ENCODE measurements around the gene WIPF1. TPM values are rescaled to one million over a fixed set of nuclear protein-coding genes. Genes with fewer than 3 reads are reported as not detected.

The WIPF1 gene
- total RNA-seq, 8 experiments from 2014 or later, result 3.7 to 14.3 (median 8.0) TPM

DNA sequence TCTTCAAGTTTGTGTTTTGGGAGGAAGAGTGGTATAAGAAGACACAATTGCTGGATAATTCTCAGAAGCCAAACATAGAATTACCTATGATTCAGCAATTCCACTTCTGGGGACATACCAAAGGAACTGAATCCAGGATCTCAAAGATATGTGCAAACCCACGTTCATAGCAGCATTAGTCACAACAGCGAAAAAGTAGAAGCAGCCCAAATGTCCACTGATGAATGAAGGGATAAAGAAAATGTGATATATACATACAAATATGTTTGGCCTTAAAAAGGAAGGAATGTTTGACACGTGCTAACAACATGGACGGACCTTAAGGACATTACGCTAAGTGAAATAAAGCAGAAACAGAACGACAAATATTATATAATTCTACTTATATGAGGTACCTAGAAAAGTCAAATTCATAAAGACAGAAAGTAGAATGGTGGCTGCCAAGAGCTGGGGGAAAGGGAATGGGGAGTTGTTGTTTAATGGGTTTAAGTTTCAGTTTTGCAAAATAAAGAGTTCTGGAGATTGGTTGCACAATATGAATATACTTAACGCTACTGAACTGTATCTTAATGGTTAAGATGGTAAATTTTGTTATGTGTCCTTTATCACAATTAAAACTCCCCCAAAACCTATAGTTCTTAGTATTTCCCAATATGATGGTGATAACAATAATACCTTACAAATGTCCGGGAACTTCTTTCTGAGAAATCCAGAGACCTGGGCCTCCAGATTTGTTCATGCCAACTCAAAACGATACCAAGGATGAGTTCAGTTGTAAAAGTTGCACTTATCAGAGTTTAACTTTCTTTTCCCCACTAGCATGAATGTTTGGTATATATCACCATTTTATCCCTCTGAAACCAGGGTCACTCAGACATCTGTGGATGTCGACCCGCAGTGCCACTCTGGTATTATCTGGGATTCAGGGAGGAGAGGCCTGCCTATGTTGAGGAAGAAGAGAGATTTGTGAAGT, 33.7 kb upstream of the WIPF1 start:
- 65 to 100% (median 93%) methylated on average over 1 to 11 of the region's 11 CpGs for WGBS, 10 experiments
- ATAC-seq (replicated peaks in 6 of 8), result peak in 1 of 8 experiments; percentile 22

DNA sequence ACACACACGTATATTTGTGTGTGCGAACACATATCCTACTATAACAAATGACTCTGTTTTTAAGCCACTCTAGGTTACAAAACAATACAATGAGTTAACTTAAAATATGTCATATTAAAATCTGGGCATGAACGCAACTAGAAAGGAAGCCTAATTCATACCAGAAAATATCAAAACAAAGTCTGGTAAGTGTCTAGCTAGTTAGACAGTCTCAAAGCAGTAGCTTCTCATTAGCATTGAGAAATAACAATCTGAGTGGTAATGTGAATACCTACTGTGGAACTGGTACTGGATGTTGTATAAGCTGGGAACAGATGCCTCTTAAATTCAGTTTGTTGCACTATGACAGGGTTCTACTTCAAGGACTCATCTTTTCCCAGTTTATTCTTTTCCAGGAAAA, 32.5 kb upstream of the WIPF1 start:
- WGBS, 10 experiments, result 63 to 100% (median 97%) methylated on average over 1 to 3 of the region's 3 CpGs; no CpG with 5 or more reads in 1 of the 10 experiments
- no peak overlapping the region for H3K4me3 ChIP-seq
- no peaks in the 10 kb centered on the region for H3K4me1 ChIP-seq (replicated peaks in 1 of 2)
- H3K27ac ChIP-seq, result no peak overlapping the region
- ATAC-seq (replicated peaks in 6 of 8), result no peak
- in situ Hi-C loops (cut with MboI; ENCODE audit: low pct_unique_long_range_greater_than_20kb in 2 of 9, low sequenced_read_pairs in 9 of 9, unreplicated experiment in 9 of 9), result no loop called here

More for the DNA sequence above, 33.7 kb upstream of the WIPF1 start:
- in situ Hi-C loops (cut with MboI; ENCODE audit: low pct_unique_long_range_greater_than_20kb in 2 of 9, low sequenced_read_pairs in 9 of 9, unreplicated experiment in 9 of 9), result no loop called here
- no peak overlapping the region for H3K4me3 ChIP-seq
- H3K27ac ChIP-seq, result no peak overlapping the region
- H3K4me1 ChIP-seq (replicated peaks in 1 of 2), result no peaks in the 10 kb centered on the region

DNA sequence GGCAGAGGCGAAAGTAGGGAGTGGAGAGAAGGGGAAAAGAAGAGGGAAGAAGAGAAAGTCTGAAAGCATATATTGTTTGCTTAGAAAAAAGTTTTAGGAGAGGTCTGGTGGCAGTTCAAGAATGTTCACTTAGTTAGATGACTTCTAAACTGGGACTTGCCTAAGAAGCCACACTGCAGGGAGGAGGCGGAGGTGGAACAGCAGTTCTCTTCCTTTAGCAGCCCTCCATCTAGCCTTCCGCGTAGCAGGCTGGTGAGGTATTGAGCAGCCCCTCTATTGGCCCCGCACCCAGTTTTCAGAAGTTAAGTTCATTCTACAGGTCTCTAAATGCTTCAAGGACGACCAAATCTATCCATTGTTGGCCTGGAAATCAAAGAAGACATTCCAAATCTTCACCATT, 31.9 kb upstream of the WIPF1 start:
- H3K4me3 ChIP-seq, result no peak overlapping the region
- H3K27ac ChIP-seq, result no peak overlapping the region
- no peak for ATAC-seq (replicated peaks in 6 of 8)
- WGBS, 10 experiments, result 43 to 100% (median 87%) methylated on average over 1 to 5 of the region's 6 CpGs; no CpG with 5 or more reads in 2 of the 10 experiments
- no peaks in the 10 kb centered on the region for H3K4me1 ChIP-seq (replicated peaks in 1 of 2)
- in situ Hi-C loops (cut with MboI; ENCODE audit: low pct_unique_long_range_greater_than_20kb in 2 of 9, low sequenced_read_pairs in 9 of 9, unreplicated experiment in 9 of 9), result no loop called here

DNA sequence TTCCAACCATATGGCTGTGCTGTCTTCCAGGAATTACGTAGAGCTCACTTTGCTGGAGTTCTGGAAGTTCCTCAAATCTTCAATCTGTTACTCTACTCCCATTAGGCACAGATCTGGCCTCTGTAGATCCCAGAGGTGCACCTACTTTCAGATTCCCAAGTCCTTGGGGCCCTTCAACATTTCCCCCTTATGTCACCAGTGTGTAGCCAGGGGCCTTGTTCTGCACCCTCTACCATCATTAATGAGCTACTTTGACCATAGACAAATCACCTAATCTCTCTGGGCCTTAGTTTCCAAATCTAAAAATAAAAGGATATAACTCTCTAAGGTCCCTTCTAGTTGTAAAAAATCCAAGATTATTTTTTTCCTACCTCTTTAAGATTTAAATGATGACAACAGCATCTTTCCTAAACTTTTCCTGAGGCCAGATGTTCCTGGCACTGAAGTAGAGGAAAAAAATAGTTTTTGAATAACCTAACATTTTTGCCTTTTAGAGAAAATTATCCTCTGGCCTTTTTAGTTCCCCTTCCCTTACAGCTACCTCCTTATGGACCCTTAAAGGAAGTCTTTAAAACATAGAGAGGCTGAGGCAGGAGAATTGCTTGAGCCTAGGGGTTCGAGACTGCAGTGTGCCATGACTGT, 31.0 kb upstream of the WIPF1 start:
- Histone ChIP-seq H3K4me1 (replicated peaks in 1 of 2) (no peaks in the 10 kb centered on the region), H3K27ac (no peak overlapping the region), H3K4me3 (no peak overlapping the region)
- no peak for ATAC-seq (replicated peaks in 6 of 8)
- in situ Hi-C loops (cut with MboI; ENCODE audit: low pct_unique_long_range_greater_than_20kb in 2 of 9, low sequenced_read_pairs in 9 of 9, unreplicated experiment in 9 of 9), result no loop called here
- WGBS, 10 experiments, result 20 to 100% (median 85%) methylated on average over 1 to 2 of the region's 2 CpGs; no CpG with 5 or more reads in 2 of the 10 experiments

DNA sequence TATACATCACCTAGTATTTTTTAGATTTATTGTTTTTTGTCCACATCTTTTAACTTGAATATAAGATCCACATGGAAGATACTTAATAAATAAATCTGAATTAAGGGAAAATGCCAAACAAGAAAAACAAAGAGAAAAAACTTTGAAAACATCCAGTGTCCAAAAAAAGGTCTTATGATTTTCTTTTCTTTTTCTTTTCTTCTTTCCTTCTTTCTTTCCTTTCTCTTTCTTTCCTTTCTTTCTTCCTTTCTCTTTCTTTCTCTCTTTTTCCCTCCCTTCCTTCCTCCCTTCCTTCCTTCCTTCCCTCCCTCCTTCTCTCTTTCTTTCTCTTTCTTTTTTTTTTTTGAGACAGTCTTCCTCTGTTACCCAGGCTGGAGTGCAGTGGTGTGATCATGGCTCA, 29.6 kb upstream of the WIPF1 start:
- no peak overlapping the region for H3K4me3 ChIP-seq
- in situ Hi-C loops (cut with MboI; ENCODE audit: low pct_unique_long_range_greater_than_20kb in 2 of 9, low sequenced_read_pairs in 9 of 9, unreplicated experiment in 9 of 9), result no loop called here
- H3K4me1 ChIP-seq (replicated peaks in 1 of 2), result no peaks in the 10 kb centered on the region
- no peak overlapping the region for H3K27ac ChIP-seq
- no peak for ATAC-seq (replicated peaks in 6 of 8)

DNA sequence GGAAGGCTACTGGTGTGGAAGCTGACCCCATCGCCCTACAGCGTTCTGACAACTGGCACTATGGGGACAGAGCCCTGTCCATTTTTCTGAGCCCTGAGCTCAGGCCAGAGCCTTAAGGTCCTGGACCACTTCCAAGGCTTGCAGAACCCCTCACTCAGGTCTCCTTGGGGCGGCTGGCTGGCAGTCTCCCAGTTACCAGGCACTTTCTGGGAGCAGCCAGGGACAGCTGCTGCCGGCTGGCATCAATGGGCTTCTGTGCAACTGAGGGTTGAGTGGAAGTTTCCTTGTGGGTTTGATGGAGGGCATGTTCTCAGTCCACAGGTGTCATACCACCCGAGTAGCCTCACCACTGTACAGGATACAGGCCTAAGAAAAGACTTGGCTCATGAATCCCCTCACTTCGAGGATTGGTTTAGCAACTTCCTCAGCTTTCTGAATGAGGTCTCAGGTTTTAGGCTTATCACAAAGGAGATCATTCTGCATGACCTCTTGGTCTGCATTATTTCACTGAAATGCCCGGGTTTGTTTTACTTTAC, 27.4 kb upstream of the WIPF1 start:
- in situ Hi-C loops (cut with MboI; ENCODE audit: low pct_unique_long_range_greater_than_20kb in 2 of 9, low sequenced_read_pairs in 9 of 9, unreplicated experiment in 9 of 9), result no loop called here
- no peaks in the 10 kb centered on the region for H3K4me1 ChIP-seq (replicated peaks in 1 of 2)
- no peak overlapping the region for H3K4me3 ChIP-seq
- WGBS, 10 experiments, result 60 to 100% (median 90%) methylated on average over 1 to 6 of the region's 7 CpGs; no CpG with 5 or more reads in 3 of the 10 experiments
- no peak for ATAC-seq (replicated peaks in 6 of 8)
- no peak overlapping the region for H3K27ac ChIP-seq

DNA sequence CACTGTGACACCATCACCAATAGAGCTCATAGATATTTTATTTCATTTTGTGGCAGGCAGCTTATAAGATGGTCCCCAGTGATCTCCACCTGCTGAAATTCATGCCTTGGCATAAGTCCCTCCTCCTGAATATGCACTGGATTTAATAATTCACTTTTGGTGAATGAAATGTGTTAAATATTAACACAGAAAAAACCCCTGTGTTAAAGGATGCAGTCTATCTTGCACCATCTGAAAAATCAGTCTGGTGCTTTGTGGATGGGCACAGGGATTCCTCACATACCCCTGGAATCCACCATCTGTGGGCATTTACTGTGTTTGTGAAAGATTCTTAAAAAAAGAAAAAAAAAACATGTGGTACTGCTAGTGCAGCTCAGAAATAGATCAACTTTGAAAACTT, 26.1 kb upstream of the WIPF1 start:
- H3K4me1 ChIP-seq (replicated peaks in 1 of 2), result no peaks in the 10 kb centered on the region
- in situ Hi-C loops (cut with MboI; ENCODE audit: low pct_unique_long_range_greater_than_20kb in 2 of 9, low sequenced_read_pairs in 9 of 9, unreplicated experiment in 9 of 9), result no loop called here
- no peak overlapping the region for H3K27ac ChIP-seq
- H3K4me3 ChIP-seq, result no peak overlapping the region
- no peak for ATAC-seq (replicated peaks in 6 of 8)

DNA sequence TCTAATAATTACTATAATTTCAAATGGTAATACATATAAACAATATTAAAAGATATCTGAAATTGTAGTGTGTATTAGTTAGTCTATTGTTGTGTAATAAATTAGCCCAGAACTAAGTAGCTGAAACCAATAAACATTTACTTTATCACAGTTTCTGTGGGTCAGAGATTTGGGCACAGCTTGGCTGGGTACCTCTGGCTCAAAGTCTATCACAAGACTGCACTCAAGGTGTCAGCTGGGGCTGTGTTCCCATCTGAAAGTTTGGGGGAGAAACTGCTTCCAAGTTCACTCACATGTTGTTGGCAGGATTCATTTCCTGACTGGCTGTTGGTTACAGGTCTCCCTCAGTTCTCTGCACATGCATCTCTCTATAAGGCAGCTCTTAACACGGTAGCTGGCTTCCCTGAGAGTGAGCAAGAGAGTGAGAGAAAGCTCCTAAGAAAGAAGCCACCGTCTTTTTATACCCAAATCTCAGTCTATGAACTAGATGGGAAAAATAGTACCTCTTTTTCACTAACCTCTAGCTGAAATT, 25.6 kb upstream of the WIPF1 start:
- Histone ChIP-seq H3K4me1 (replicated peaks in 1 of 2) (no peaks in the 10 kb centered on the region), H3K27ac (no peak overlapping the region), H3K4me3 (no peak overlapping the region)
- in situ Hi-C loops (cut with MboI; ENCODE audit: low pct_unique_long_range_greater_than_20kb in 2 of 9, low sequenced_read_pairs in 9 of 9, unreplicated experiment in 9 of 9), result no loop called here
- 0 to 100% (median 78%) methylated on average over 1 to 2 of the region's 2 CpGs; no CpG with 5 or more reads in 4 of the 10 experiments for WGBS, 10 experiments
- no peak for ATAC-seq (replicated peaks in 6 of 8)

DNA sequence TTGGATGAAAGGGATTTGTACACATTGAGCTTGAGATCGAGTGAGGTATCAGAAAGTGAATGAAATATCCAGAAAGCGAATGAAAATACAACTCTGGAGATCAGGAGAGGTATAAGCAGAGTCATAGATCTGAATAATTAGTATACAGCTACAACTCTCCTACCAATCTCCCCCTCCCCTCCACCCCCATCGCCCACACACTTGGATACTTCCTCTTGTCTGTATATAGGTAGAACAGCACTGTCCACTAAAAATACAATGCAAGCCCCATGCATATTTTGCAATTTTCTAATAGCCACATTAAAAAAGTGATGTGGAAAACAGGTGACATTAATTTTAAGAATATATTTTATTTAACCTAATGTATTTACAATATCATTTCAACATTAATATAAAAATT, 23.7 kb upstream of the WIPF1 start:
- Histone ChIP-seq H3K4me1 (replicated peaks in 1 of 2) (no peaks in the 10 kb centered on the region), H3K27ac (no peak overlapping the region), H3K4me3 (no peak overlapping the region)
- no peak for ATAC-seq (replicated peaks in 6 of 8)
- 66 to 100% (median 93%) methylated on average over 1 to 3 of the region's 3 CpGs; no CpG with 5 or more reads in 1 of the 10 experiments for WGBS, 10 experiments
- in situ Hi-C loops (cut with MboI; ENCODE audit: low pct_unique_long_range_greater_than_20kb in 2 of 9, low sequenced_read_pairs in 9 of 9, unreplicated experiment in 9 of 9), result no loop called here

DNA sequence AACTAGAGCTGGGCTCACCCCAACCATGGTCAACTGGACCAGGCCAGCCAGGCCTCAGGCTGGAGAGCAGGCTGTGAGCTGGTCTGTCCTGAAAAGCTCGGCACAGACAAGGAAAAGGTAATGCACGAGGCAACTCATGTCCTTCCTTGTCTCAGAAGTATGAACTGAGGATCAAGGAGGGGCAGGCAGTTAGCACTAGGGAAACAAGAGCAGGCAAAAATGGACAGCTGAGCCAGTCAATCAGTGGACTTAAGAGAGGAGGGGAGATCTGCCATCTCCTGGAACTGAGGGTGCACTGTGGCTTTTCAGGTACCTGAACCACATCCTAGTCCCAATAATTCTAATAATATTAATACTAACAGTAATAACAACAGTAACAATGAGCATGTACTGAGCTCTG, 20.6 kb upstream of the WIPF1 start:
- no peak for ATAC-seq (replicated peaks in 6 of 8)
- Histone ChIP-seq H3K27ac (no peak overlapping the region), H3K4me1 (replicated peaks in 1 of 2) (no peaks in the 10 kb centered on the region), H3K4me3 (no peak overlapping the region)
- in situ Hi-C loops (cut with MboI; ENCODE audit: low pct_unique_long_range_greater_than_20kb in 2 of 9, low sequenced_read_pairs in 9 of 9, unreplicated experiment in 9 of 9), result no loop called here
- WGBS, 10 experiments, result 40 to 100% (median 77%) methylated on average over 1 to 2 of the region's 2 CpGs; no CpG with 5 or more reads in 6 of the 10 experiments

DNA sequence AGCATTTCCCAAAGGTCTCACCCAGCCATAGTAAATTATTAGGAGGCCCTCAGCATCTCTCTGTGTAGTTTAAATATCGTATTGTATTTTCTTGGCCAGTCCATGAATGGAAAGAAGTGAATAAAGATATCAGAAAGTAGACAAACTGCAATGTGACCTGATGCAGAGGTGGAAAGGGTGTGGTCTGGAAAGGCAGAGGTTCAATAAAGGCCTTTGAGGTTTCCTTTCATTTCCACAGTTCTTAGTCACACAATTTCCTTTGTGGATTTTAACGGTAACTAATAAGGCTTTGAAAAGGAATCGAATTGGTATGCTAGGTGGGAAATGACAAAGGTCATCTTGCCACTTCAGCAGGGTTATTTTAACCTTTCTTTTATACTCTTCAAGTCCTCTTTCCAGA, 20.1 kb upstream of the WIPF1 start:
- no peak for ATAC-seq (replicated peaks in 6 of 8)
- in situ Hi-C loops (cut with MboI; ENCODE audit: low pct_unique_long_range_greater_than_20kb in 2 of 9, low sequenced_read_pairs in 9 of 9, unreplicated experiment in 9 of 9), result no loop called here
- 50 to 100% (median 86%) methylated on average over 1 to 3 of the region's 3 CpGs; no CpG with 5 or more reads in 3 of the 10 experiments for WGBS, 10 experiments
- Histone ChIP-seq H3K4me3 (no peak overlapping the region), H3K27ac (no peak overlapping the region), H3K4me1 (replicated peaks in 1 of 2) (no peaks in the 10 kb centered on the region)

DNA sequence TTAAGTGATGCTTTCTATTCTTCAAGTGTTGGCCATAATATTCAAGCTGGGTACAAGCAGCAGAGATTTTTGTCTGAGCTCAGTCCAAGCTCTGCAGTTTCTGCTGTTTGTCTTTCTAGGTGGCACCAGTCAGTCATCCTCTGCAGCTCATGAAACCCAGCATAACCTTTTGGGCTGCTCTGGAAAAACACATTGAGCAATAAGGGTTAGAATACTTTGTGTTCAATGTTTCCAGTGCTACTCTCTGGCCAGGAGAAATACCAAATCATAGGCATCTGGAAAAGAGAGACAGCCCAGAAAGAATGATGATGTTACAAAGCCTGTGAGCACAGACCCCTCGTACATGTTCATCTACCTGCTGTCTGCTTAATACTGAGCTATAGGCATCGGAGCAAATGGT, 19.5 kb upstream of the WIPF1 start:
- WGBS, 10 experiments, result 42 to 100% (median 83%) methylated on average over 1 to 2 of the region's 2 CpGs; no CpG with 5 or more reads in 6 of the 10 experiments
- Histone ChIP-seq H3K4me3 (no peak overlapping the region), H3K4me1 (replicated peaks in 1 of 2) (no peaks in the 10 kb centered on the region), H3K27ac (no peak overlapping the region)
- no peak for ATAC-seq (replicated peaks in 6 of 8)
- in situ Hi-C loops (cut with MboI; ENCODE audit: low pct_unique_long_range_greater_than_20kb in 2 of 9, low sequenced_read_pairs in 9 of 9, unreplicated experiment in 9 of 9), result no loop called here

DNA sequence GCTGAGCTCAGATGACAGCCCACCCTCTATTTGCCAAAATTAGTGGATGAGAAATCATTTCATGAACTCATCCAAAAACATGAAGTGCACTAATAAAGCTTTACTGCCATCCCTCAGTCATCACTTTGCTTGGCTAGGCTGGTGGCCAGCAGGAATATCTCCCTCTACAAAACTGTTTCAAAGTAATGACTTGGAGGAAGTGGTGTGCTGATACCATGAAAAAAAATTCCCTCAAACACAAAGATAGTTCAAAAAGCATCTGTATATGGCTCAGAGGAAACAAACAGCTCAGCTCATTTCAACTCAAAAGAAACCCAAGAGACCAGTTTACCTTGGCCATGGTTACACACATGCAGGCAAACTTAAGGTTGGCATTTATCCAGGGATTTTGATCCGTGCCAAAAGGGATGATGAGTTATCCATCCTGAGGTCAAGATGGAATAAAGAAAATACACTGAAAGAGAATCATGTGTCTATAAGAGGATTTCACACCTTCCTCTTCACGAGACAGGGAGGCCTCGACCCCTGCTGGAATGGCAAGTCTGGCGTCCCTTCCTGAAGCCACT, 18.4 kb upstream of the WIPF1 start:
- WGBS, 10 experiments, result 0 to 90% (median 77%) methylated on average over 1 to 3 of the region's 4 CpGs; no CpG with 5 or more reads in 6 of the 10 experiments
- Histone ChIP-seq H3K27ac (no peak overlapping the region), H3K4me1 (replicated peaks in 1 of 2) (no peaks in the 10 kb centered on the region), H3K4me3 (no peak overlapping the region)
- in situ Hi-C loops (cut with MboI; ENCODE audit: low pct_unique_long_range_greater_than_20kb in 2 of 9, low sequenced_read_pairs in 9 of 9, unreplicated experiment in 9 of 9), result no loop called here
- peak in 1 of 8 experiments; percentile 50 for ATAC-seq (replicated peaks in 6 of 8)

All from motor neuron (in vitro differentiated cells).